Measurements from ENCODE around the gene PIP5K1C. TPM values are rescaled to one million over a fixed set of nuclear protein-coding genes. Genes with fewer than 3 reads are reported as not detected.

Gene PIP5K1C
- total RNA-seq, 1 experiment from 2014 or later: 26.9 TPM

DNA sequence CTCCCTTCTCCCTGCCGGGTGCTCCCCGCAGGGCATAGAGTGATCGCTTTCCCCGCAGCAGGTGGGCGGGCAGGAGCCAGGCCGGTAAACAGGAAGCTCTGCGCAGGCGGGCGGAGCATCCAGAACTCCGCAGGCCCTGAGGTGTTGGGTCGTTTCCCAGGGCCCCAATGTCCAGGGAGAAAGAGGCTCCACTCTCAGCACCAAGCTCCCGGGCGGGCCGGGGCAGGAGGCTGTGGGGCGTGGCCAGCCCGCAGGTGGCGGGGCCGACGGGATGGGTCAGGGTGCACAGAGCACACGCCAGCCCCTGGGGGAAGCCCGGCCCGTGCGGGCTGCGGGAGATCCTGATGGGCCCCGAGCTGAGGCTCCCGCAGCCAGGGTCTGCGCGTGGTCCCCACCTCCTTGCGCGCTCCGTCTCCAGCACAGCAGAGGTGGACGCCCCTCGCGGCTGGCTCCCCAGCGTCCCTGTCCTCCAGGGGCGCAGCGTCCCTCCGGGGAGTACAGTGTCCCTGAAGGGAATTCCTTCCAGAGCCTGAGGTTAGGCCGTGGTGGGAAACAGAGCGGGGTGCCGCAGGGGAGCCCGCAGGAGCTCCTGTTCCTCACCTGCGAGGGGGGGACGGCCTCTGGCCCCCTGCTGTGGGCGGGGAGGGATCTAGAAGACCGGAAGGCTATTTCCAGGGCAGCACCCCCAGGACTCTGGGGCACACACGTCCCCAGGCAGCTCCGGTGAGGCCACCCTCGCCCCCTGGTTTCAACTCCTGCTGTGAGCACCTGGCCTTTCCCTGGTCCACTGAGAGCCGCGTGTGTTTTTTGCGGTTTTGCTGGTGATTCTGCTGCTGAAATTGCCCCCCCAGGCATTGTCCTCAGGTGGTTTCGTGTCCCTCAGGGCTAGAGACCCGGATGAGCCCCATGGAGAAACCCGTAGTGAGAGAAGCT lies 12.2 kb downstream of the PIP5K1C start:
- Histone ChIP-seq H3K9ac (ENCODE audit: low read length) (no peak overlapping the region), H3K27me3 (ENCODE audit: insufficient read depth, low read length) (no peaks in the 10 kb centered on the region), H3K9me2 (ENCODE audit: insufficient read depth) (no peaks in the 10 kb centered on the region), H3K4me3 (replicated peaks in 1 of 2; ENCODE audit: low read depth in 1 of 2, low read length in 2 of 2) (no peak overlapping the region), H3K36me3 (ENCODE audit: control insufficient read depth in 1 of 2, insufficient read depth in 2 of 2, low read length in 2 of 2) (no peaks in the 10 kb centered on the region), H3K27ac (ENCODE audit: low read depth, low read length) (no peak overlapping the region), H4K20me1 (ENCODE audit: insufficient read depth) (no peaks in the 10 kb centered on the region), H3K4me2 (ENCODE audit: low read length) (no peak overlapping the region), H3K4me1 (ENCODE audit: control insufficient read depth in 1 of 2, insufficient read depth in 2 of 2, low read length in 2 of 2) (peaks cover 0 to 8% of the 10 kb centered on the region in 2 experiments; a peak in 2 of 4 replicates), H3K79me2 (ENCODE audit: insufficient read depth, low read length) (peaks cover 36% of the 10 kb centered on the region), H2AFZ (ENCODE audit: low read depth, low read length, poor library complexity, severe bottlenecking) (no peak overlapping the region), H3K9me3 (ENCODE audit: control insufficient read depth in 1 of 2, insufficient read depth in 1 of 2, low read depth in 1 of 2, low read length in 2 of 2) (no peaks in the 10 kb centered on the region)
- ChIA-PET CTCF (no interaction called here), RAD21 (ENCODE audit: low non-redundant PET in 1 of 2, low total read pairs in 2 of 2, uncharacterized antibody in 2 of 2, unreplicated experiment in 2 of 2) (no interaction called here), POLR2A (no interaction called here)
- intact Hi-C loops (cut with micrococcal nuclease): no loop called here
- DNase-seq (ENCODE audit: low read depth, low spot score) (no peak), ATAC-seq (no peak)
- no TSS peak for BruUV-seq (replicated peaks)
- TF ChIP-seq EGR1 (IDR thresholded peaks at IDR 0.05; ENCODE audit: low read depth) (no peak), ZNF274 (IDR thresholded peaks at IDR 0.05; ENCODE audit: low read depth, low read length) (no peak), JUND (IDR thresholded peaks at IDR 0.05) (no peak), EZH2 (IDR thresholded peaks at IDR 0.05) (no peak), SP1 (IDR thresholded peaks at IDR 0.05; ENCODE audit: low read depth) (no peak)
- TF ChIP-seq, protein P1, sequence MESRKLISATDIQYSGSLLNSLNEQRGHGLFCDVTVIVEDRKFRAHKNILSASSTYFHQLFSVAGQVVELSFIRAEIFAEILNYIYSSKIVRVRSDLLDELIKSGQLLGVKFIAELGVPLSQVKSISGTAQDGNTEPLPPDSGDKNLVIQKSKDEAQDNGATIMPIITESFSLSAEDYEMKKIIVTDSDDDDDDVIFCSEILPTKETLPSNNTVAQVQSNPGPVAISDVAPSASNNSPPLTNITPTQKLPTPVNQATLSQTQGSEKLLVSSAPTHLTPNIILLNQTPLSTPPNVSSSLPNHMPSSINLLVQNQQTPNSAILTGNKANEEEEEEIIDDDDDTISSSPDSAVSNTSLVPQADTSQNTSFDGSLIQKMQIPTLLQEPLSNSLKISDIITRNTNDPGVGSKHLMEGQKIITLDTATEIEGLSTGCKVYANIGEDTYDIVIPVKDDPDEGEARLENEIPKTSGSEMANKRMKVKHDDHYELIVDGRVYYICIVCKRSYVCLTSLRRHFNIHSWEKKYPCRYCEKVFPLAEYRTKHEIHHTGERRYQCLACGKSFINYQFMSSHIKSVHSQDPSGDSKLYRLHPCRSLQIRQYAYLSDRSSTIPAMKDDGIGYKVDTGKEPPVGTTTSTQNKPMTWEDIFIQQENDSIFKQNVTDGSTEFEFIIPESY (IDR thresholded peaks at IDR 0.05; ENCODE audit: extremely low read depth, insufficient replicate concordance, low read length): no peak

DNA sequence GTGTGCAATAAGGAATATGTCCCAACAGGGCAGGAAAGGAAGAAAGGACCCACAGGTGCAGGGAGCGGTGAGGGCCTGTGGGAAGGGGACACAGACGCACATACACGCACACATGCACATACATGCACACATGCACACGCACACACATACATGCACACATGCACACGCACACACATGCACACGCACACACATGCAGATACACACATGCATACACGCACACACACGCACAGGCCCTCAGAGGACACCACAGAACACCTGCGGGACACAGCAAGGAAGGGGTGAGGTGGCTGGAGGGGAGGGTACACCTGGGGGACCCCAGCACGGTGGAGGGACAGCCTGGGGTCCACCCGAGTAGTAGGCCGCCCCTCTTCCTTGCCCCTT lies 12.9 kb downstream of the PIP5K1C start:
- no peak overlapping the region for H3K4me2 ChIP-seq (ENCODE audit: low read length)
- H3K9me3 ChIP-seq (ENCODE audit: control insufficient read depth in 1 of 2, insufficient read depth in 1 of 2, low read depth in 1 of 2, low read length in 2 of 2): no peaks in the 10 kb centered on the region
- CTCF ChIA-PET: no interaction called here
- POLR2A ChIA-PET: no interaction called here
- H4K20me1 ChIP-seq (ENCODE audit: insufficient read depth): no peaks in the 10 kb centered on the region
- no peak overlapping the region for H3K27ac ChIP-seq (ENCODE audit: low read depth, low read length)
- H3K27me3 ChIP-seq (ENCODE audit: insufficient read depth, low read length): no peaks in the 10 kb centered on the region
- H3K4me1 ChIP-seq (ENCODE audit: control insufficient read depth in 1 of 2, insufficient read depth in 2 of 2, low read length in 2 of 2): peaks cover 0 to 8% of the 10 kb centered on the region in 2 experiments; a peak in 2 of 4 replicates
- no peaks in the 10 kb centered on the region for H3K36me3 ChIP-seq (ENCODE audit: control insufficient read depth in 1 of 2, insufficient read depth in 2 of 2, low read length in 2 of 2)
- BruUV-seq (replicated peaks): no TSS peak
- H3K79me2 ChIP-seq (ENCODE audit: insufficient read depth, low read length): peaks cover 31% of the 10 kb centered on the region
- no peak overlapping the region for H3K4me3 ChIP-seq (replicated peaks in 1 of 2; ENCODE audit: low read depth in 1 of 2, low read length in 2 of 2)
- H2AFZ ChIP-seq (ENCODE audit: low read depth, low read length, poor library complexity, severe bottlenecking): no peak overlapping the region
- no peak overlapping the region for H3K9ac ChIP-seq (ENCODE audit: low read length)
- no peak for ATAC-seq
- RAD21 ChIA-PET (ENCODE audit: low non-redundant PET in 1 of 2, low total read pairs in 2 of 2, uncharacterized antibody in 2 of 2, unreplicated experiment in 2 of 2): no interaction called here
- DNase-seq (ENCODE audit: low read depth, low spot score): no peak
- H3K9me2 ChIP-seq (ENCODE audit: insufficient read depth): no peaks in the 10 kb centered on the region
- intact Hi-C loops (cut with micrococcal nuclease): no loop called here
- TF ChIP-seq, protein P2, sequence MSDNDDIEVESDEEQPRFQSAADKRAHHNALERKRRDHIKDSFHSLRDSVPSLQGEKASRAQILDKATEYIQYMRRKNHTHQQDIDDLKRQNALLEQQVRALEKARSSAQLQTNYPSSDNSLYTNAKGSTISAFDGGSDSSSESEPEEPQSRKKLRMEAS (IDR thresholded peaks at IDR 0.05): no peak
- TF ChIP-seq RAD21 (IDR thresholded peaks at IDR 0.05; ENCODE audit: low read depth): no peak
- TF ChIP-seq, protein P3, sequence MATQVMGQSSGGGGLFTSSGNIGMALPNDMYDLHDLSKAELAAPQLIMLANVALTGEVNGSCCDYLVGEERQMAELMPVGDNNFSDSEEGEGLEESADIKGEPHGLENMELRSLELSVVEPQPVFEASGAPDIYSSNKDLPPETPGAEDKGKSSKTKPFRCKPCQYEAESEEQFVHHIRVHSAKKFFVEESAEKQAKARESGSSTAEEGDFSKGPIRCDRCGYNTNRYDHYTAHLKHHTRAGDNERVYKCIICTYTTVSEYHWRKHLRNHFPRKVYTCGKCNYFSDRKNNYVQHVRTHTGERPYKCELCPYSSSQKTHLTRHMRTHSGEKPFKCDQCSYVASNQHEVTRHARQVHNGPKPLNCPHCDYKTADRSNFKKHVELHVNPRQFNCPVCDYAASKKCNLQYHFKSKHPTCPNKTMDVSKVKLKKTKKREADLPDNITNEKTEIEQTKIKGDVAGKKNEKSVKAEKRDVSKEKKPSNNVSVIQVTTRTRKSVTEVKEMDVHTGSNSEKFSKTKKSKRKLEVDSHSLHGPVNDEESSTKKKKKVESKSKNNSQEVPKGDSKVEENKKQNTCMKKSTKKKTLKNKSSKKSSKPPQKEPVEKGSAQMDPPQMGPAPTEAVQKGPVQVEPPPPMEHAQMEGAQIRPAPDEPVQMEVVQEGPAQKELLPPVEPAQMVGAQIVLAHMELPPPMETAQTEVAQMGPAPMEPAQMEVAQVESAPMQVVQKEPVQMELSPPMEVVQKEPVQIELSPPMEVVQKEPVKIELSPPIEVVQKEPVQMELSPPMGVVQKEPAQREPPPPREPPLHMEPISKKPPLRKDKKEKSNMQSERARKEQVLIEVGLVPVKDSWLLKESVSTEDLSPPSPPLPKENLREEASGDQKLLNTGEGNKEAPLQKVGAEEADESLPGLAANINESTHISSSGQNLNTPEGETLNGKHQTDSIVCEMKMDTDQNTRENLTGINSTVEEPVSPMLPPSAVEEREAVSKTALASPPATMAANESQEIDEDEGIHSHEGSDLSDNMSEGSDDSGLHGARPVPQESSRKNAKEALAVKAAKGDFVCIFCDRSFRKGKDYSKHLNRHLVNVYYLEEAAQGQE (IDR thresholded peaks at IDR 0.05; ENCODE audit: low read depth): no peak
- TF ChIP-seq ZNF274 (IDR thresholded peaks at IDR 0.05; ENCODE audit: low read depth, low read length): no peak
- TF ChIP-seq YY1 (IDR thresholded peaks at IDR 0.05; ENCODE audit: extremely low read depth, insufficient replicate concordance, low read depth, low read length): no peak
- no peak for TF ChIP-seq TCF7L2 (IDR thresholded peaks at IDR 0.05; ENCODE audit: borderline replicate concordance, extremely low read depth, insufficient read depth, insufficient read length)
- TF ChIP-seq CBX3 (IDR thresholded peaks at IDR 0.05; ENCODE audit: low read depth): no peak
- TF ChIP-seq SIN3A (IDR thresholded peaks at IDR 0.05; ENCODE audit: low read depth): no peak
- no peak for TF ChIP-seq POLR2AphosphoS5 (IDR thresholded peaks at IDR 0.05; ENCODE audit: low read depth, low read length)
